HG02943 (cell line): ENCODE measurements around the gene BAAT.
A peak's percentile ranks its signal among the peaks of the same experiment; 100 is the strongest.

Experiments used
- ATAC-seq: cut with Tn5 transposase; IDR thresholded peaks from one replicate; pipeline ENCODE4 v1.9.1; 2021; ENCODE audit warnings: mild to moderate bottlenecking, low read depth, moderate library complexity; ENCODE audit not compliant: unreplicated experiment

The BAAT gene

DNA sequence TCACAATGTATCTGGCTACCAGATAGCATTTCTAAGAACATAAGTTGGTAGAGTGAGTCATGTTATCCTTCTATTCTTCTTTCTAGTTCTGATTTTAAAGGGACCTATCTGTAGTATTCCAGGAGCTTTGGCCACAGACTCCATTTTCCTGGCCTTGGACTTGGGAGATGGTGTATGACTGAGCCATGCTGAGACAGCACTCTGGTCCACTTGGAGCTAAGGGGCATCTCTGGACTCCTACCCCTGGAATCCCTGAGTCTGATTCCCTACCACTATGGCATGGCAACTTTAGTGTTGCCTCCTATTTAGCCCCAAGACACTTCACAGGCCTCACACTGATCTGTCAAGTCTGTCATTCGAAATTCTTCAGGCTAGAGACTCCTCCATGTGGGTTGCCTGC, 58.8 kb downstream of the BAAT start:
- ATAC-seq, result no peak

DNA sequence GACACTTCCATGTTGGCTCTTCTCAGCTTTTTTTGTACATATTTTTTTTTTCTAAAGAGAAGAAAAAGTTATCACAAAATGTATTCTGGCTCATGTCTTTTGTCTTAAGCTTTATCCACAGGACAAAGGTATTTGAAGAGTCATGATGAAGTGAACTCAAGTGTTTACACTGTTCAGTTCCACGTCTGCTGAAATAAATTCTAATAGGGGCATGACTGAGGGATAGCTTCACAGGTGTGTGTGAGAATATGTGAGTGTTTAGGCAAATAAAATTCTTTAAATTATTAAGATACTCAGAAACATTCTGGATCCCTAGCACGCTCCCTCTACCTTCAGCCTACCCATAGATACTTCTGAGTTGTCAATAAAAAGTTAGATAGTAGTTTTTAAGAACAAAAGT, 59.8 kb downstream of the BAAT start:
- ATAC-seq, result no peak

DNA sequence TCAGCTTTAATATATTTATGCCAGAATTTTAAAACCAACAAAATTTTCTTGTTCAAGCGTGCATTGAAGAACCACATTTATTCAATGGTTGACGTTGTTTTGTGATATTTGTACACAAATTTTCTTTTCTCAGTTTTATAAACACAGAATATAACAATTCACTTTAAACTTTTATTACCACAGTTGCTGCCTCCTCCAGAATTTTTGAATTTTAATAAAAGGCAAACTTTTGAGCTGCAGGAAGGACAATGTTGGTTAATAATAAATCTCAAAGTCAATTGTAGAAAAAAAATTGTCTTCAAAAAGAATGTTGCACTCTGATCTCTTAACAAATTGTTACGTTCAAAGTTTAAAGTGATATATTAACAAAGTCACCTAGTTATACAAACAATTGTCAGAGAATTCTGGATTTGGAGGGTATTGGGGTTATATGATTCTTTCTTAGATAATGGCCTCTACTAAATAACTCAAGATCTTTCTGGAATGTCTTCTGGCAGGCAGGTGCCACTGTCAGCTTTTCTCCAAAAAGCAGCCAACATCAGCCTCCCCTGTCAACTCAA, 60.5 kb downstream of the BAAT start:
- ATAC-seq, result no peak

DNA sequence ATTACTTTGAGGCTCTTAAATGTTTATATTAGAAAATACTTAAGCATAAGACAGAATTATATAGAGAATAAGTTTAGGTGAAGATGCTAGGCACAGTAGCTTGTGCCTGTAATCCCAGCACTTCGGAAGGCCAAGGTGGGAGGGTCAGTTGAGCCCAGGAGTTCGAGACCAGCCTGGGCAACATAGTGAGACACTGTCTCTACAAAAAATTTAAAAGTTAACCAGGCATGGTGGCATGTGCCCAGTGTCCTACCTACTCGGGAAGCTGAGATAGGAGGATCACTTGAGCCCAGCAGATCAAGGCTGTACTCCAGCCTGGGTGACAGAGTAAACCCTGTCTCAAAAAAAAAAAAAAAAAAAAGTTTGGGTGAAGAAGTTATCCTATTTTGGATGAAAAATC, 61.7 kb downstream of the BAAT start:
- ATAC-seq, result no peak

DNA sequence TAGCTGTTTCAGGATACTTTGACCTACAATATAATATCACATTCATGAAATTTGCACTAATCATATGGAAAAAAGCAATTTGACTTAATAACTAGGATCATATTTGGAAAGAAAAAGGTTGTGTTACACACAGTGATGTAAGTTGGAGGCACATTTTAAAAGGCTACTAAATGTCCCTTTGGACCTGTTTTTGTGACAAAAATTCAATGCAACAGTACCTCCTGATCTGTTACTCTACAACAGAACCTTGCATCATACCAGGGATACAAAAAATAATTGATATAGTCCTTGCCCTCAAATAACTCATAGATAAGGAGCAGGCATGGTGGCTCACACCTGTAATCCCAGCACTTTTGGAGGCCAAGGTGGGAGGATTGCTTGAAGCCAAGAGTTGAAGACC, 67.1 kb downstream of the BAAT start:
- ATAC-seq, result no peak

DNA sequence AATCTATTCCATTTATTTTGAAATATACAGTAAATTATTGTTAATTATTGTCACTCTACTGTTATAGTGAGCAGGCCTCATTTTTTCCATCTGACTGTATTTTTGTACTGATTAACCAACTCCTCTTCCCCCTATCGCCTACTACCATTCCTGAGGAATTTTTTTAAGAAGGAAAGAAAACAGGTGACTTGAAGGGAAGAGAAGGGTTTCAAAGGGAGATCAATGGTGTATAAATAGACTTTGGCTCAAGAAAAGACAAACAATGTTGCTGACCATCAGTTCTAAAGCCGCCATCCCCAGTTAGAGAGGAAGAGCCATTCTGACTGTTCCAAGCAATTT, 69.7 kb downstream of the BAAT start:
- no peak for ATAC-seq

GRCh38 chr9:101312661-101313060, 72.1 kb downstream of the BAAT start:
- no peak for ATAC-seq

DNA sequence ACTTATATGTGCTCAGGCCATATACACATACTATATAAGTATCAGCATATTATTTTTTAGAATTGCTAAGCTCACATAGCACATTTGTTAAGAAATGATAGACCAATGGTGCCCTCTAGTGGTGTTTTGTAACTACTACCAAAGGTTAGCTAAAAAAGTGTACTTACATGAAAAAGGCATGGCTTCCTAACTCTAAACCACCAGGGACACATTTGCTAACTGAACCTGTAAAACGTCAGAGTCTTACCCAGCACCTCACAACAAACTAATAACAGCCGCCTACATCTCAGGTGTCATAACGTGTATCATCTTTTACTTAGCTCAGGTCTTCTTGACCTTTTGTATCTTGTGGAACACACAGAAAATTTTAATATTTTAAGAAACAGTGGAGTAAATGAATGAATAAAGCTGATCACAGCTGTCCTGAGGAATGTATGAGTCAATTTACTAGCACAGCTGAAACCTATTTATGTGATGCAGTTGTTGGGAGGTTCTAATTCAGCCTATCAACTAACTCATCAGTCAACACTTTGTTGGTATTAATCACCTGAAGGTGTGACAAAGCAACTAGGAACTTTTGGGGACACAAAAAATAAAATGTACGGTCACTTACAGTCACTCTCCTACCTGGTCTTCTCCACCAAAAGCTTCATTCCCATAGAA, 72.9 kb downstream of the BAAT start:
- peak; percentile 93 for ATAC-seq

- ATAC-seq, result no peak
Measured at GRCh38 chr9:101311191-101311590, 73.6 kb downstream of the BAAT start.
